GM19324 (cell line): Measurements from ENCODE around the gene GSG1.
"Not testable (repeated sequence)": the region's sequence is repeated elsewhere in the genome, so short reads cannot be mapped to it uniquely, and the experiment has no call there.

Source experiments
- ATAC-seq: cut with Tn5 transposase; IDR thresholded peaks from one replicate; pipeline ENCODE4 v1.9.1; 2021; ENCODE audit warnings: mild to moderate bottlenecking, moderate library complexity; ENCODE audit not compliant: unreplicated experiment, low FRiP score

Gene GSG1

GRCh38 chr12:13093848-13094220 lies 9.6 kb downstream of the GSG1 start:
- no peak for ATAC-seq

GRCh38 chr12:13093191-13093847 lies 10.1 kb downstream of the GSG1 start:
- no peak for ATAC-seq

- ATAC-seq = no peak
Observed at GRCh38 chr12:13091832-13092231, 11.6 kb downstream of the GSG1 start.

- ATAC-seq = no peak
Observed at GRCh38 chr12:13090054-13090453, 13.4 kb downstream of the GSG1 start.

DNA sequence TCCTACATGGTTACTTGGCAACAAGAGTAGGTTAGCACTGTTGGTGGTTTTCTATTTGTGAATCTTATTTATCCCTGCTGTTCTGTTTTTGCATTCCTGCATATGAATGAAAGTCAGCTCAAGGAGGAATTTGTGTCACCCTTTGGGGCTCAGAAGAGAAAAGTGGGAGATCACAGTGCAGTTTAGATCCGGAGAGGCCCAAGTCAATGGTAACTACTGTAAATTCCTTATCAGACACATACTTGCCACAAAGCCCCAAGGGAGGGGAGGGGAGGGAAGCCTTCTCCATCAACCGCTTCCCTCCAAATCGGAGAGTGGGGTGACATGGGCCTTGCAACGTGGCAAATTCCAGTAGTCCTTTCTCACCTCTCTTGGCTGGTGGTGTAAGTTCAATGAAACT lies 15.0 kb downstream of the GSG1 start:
- ATAC-seq = no peak

- no peak for ATAC-seq
Observed at GRCh38 chr12:13087766-13088165, 15.7 kb downstream of the GSG1 start.

- no peak for ATAC-seq
Observed at GRCh38 chr12:13085968-13086686, 17.3 kb downstream of the GSG1 start.

GRCh38 chr12:13084898-13085640 lies 18.4 kb downstream of the GSG1 start:
- ATAC-seq = no peak

- not testable (repeated sequence) for ATAC-seq
Observed at GRCh38 chr12:13083638-13084037, 19.8 kb downstream of the GSG1 start.

DNA sequence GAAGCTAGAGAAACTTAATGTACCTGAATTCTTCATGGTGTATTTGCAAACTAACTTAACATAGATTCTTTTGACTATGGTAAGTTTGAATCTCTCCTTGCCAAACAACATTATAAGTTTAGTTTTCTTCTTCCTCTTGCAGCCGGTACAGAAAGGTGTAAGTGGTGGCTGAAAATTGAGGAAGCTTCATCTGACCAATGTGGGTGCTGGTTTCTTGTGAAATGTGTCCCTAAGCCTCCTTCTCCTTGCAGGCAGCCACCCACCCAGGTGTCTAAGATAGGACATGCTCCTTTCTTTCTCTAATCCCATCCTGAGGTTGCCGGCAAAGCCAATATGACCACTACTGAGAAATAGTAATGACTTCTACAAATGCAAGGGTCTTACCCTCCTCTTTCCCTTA lies 20.6 kb downstream of the GSG1 start:
- no peak for ATAC-seq

GRCh38 chr12:13080266-13080665 lies 23.2 kb downstream of the GSG1 start:
- no peak for ATAC-seq

DNA sequence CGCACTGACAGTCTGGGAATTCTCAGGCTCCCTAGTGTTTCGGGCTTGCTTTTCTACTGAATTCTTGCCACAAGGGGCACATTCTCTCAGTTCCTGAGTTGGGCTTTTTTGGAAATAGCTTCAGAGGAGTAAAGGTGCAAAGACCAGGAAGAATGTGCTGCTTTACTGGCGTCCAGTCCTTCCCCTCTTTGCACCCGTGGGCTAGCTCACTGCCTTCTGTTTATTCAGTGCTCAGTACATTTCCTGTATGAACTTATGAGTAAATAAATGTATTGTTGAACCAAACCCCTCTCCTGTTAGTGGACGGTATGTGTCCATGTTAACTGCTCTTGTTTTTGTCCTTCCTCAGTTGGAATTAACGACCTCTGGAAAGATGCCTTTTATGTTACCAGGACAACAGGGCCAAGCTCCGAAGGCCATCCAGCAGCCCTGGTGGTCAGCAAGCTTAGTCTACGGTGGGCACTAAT lies 24.0 kb downstream of the GSG1 start:
- ATAC-seq = no peak

DNA sequence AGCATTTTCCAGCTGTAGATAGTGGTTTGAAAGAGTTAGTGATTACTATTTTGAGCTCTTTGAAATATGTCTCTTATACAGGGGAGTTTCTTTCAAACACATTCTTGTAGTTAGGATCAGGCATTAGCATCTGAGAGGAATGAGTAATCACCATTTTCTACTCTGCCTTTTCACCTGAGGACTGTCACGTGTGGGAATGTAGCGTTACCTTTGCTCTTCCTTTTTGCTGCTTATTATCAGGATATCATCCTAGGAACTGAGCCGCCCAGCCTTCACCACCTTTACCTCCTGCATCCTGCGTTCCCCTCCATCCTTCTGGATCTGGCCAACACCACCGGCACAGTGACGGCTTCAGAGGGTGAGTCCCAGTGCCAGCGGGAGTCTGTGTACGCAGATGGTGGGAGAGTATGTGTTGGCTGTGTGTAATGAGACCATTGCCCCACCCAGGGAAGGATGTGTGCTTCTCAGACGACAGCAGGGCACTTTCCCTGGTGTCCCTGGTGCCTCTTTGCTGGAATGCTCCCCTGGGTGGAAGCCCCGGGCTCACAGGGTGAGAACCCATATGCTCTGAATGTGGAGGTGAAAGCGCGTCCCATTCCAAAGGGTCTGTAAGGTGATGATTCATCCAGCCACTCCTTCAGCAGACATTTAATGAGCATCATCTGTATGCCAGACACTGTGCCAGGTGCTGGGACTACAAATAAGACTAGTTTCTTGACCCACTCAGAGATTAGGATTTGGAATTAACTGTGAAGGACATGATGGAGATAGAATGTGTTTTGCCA lies 27.5 kb downstream of the GSG1 start:
- ATAC-seq = no peak

- no peak for ATAC-seq
Observed at GRCh38 chr12:13075118-13075480, 28.4 kb downstream of the GSG1 start.

GRCh38 chr12:13074396-13075117 lies 28.9 kb downstream of the GSG1 start:
- no peak for ATAC-seq

DNA sequence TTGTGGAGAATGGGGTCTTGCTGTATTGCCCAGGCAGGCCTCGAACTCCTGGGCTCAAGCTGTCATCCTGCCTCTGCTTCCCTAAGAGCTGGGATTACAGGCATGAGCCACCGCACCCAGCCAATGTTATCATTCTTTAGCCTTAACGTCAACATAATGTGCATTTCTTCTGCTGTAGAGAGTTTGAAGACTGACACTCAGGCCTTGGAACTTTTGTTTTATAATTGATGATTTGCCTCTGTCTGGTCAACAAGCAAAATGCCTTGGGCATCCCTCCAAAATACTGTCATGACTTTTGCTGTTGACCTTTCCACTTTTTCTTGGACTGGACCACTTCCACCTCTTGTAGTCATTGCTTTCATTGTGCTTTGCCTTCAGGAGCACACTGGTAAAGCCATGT lies 30.3 kb downstream of the GSG1 start:
- ATAC-seq = no peak

DNA sequence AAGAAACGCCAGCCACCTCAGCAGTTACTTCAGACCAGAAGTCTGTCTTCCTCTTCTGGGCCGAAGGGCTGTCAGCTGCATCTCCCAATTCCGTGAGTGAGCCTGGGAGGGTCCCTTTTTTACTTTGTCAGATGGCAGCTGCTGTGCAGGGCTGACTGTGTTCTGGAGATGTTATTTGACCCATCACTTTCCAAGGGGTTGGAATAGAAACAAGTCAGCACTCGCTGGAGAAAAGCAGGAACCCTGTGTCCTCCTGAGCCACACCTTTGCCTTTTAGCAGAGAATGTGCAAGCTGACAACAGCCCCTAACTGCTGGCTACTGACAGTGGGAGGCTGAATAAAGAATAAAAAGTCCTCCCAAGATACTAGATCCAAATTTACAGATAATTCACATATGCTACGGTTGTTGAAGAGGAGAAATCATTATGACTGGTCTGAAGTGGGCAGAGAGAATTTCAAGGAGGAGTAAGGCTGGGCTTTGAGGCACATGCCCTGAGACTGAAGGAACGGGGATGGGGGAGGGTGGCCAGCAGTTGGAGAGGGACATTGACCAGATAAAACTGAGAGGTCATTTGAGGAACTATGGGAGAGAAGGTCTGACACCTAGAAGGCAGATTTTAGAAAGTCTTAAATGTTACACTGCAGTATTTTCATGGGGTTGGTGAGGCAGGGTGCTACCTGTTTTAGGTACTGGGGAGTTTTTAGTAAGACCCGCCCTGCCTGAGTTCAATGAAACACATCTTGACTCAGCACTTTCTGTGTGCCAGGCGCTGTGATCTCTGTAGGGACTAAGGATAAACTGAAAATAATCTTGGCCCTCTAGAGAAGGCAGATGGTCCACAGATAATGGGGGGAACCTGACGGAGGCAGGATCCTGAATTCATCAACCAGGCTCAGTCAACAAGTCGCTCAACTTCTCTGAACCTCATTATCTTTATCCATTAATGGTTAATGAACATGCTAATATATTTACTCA lies 31.9 kb downstream of the GSG1 start:
- ATAC-seq = no peak

GRCh38 chr12:13069380-13069779 lies 34.1 kb downstream of the GSG1 start:
- no peak for ATAC-seq

GRCh38 chr12:13067322-13067721 lies 36.1 kb downstream of the GSG1 start:
- ATAC-seq = no peak
